Measurements from ENCODE around the gene NR2F2. TPM values are rescaled to one million over a fixed set of nuclear protein-coding genes. Genes with fewer than 3 reads are reported as not detected.

Gene NR2F2
- total RNA-seq, 4 donors from 2014 or later = 8.9 to 41.8 (median 20.1) TPM

DNA sequence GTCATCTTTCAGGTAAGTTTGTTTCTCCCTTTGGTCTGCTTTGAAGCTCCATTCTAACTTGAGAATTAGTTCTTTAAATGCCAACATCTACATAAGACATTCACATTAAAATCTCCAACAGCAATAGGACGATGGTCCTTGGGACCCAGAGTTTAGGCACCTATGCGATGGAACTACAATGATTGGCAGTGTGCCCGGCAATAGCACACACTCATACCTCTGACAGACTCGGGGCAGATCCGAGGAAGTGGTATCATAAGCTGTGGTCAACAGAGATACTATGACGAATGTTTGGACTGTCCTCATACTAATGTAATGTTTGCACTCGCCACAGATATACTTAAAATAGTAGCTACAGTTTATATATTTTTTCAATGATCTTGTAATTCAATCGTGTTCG is 34.2 kb upstream of the NR2F2 start:
- TF ChIP-seq, protein P1, sequence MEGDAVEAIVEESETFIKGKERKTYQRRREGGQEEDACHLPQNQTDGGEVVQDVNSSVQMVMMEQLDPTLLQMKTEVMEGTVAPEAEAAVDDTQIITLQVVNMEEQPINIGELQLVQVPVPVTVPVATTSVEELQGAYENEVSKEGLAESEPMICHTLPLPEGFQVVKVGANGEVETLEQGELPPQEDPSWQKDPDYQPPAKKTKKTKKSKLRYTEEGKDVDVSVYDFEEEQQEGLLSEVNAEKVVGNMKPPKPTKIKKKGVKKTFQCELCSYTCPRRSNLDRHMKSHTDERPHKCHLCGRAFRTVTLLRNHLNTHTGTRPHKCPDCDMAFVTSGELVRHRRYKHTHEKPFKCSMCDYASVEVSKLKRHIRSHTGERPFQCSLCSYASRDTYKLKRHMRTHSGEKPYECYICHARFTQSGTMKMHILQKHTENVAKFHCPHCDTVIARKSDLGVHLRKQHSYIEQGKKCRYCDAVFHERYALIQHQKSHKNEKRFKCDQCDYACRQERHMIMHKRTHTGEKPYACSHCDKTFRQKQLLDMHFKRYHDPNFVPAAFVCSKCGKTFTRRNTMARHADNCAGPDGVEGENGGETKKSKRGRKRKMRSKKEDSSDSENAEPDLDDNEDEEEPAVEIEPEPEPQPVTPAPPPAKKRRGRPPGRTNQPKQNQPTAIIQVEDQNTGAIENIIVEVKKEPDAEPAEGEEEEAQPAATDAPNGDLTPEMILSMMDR (IDR thresholded peaks at IDR 0.05) = no peak
- no peak for DNase-seq (ENCODE audit: low spot score)
- no peak for ATAC-seq (ENCODE audit: low FRiP score)

DNA sequence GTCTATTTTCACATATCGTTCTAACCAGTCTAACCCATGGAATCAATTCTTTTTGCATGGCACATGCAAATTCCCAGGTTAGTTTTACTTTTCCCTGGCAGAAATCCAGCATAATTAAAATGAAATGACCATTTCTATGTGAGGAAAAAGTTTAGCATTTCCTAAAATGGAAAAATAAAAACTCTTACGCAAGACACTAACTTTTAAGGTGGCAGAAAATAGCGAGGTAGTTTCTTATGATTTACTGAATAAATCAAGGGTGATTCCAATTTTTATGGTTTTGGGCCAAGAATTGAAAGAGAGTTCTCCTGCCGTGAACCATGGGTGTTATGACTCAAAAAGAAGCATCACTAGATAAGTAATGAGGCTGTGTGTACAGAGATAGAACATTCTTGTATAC is 32.7 kb upstream of the NR2F2 start:
- TF ChIP-seq, protein P1 (IDR thresholded peaks at IDR 0.05) = no peak
- DNase-seq (ENCODE audit: low spot score) (no peak), ATAC-seq (ENCODE audit: low FRiP score) (no peak)

DNA sequence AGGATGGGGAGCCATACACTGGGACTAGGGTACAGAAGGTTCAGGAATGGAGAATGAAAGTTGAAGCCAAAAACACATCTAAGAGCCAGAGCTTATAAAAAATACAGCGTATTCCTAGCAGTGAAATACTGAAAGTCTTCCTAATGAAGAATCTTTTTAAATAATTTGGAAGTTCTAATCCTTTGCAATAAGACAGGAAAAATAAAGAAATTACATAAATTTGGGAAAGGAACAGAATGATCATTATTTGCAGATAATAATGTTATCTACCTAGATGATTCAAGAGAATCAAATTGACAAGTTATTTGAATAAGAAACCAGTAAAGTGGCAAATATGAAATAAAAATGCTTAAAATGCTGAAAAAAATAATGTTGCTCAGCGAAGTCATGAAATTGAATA is 32.3 kb upstream of the NR2F2 start:
- TF ChIP-seq, protein P1 (IDR thresholded peaks at IDR 0.05) = no peak
- ATAC-seq (ENCODE audit: low FRiP score) = no peak
- DNase-seq (ENCODE audit: low spot score) = no peak

DNA sequence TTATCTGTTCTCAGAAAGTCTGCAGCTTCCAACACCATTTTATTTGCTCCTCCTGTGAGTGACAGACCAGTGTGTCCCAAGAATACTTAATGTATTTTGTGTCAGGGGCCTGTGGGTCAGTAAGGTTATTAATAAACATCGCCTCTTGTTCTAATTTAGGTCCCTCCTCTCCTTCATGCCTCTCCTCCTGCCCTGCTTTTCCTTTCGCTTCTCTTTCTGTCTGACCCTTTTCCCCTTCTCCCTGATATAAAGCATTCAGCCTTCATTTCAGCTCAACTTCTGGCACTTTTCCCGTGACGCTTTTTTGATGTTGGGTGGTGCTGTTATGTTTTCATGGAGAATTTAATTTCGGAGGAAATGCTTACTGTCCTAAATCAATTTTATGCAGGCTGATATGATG is 29.7 kb upstream of the NR2F2 start:
- TF ChIP-seq, protein P1 (IDR thresholded peaks at IDR 0.05) = no peak
- DNase-seq (ENCODE audit: low spot score) = no peak
- ATAC-seq (ENCODE audit: low FRiP score) = no peak

DNA sequence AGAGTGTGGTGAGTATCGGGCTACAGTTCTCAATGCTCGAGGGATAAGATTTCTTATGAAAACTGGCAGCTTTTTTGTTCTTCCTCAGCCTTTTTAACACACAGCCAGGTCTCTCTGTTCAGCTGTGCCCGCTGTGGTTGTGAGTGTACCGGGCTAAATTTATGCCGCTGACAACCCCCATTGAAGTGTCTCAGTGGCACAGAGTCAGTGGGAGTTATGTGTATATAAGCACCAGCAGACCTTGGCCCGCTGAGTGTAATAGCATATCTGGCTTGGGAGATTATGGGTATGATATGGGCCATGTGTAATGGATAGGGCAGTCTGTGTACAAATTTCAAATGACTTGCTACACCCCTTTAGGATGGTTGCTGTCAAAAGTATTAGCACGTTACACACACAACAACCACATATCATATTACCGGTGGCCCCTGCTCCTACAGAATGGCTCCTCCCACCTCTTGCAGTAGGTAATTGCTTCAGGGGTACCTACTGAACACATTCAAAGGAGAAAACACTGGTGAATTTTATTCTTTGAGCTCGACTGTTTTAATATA is 26.9 kb upstream of the NR2F2 start:
- no peak for DNase-seq (ENCODE audit: low spot score)
- no peak for ATAC-seq (ENCODE audit: low FRiP score)

DNA sequence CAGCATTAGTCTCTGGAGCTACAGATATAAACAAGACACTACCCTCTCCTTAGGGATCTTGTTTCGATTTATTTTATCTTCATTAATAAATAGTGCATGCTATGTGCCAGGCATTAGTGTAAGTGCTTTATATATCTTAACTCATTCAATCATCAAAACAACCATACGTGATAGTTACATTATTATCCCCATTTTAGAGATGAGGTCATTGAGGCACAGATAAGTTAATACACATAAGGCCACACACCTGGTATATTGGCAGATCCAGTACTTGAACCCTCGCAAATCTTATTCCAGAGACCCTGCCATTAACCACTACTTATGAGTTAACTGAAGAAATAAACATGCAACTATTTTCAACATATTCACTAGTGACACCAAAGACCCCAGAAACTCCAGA is 25.7 kb upstream of the NR2F2 start:
- DNase-seq (ENCODE audit: low spot score) (no peak), ATAC-seq (ENCODE audit: low FRiP score) (no peak)
- TF ChIP-seq, protein P1 (IDR thresholded peaks at IDR 0.05) = no peak

More for the DNA sequence above, 26.9 kb upstream of the NR2F2 start:
- TF ChIP-seq, protein P1 (IDR thresholded peaks at IDR 0.05) = no peak

DNA sequence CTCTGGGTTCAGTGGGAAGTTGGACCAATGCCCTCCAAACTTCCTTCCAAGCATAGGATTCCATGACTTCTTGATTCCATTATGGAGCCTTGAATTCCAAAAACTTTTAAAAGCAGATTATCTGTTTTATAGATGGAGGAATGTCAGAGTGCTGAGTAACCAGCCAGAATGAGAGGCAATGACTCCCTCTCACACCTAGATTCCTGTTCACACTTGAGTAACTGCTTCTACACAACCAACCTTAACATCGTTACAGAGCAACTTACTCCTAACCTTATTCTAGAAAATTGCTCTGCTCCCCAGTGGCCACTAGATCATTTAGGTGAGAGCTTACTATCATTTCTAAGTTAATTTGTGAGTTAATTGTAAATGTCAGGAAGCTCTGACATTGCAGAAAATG is 24.2 kb upstream of the NR2F2 start:
- TF ChIP-seq, protein P1 (IDR thresholded peaks at IDR 0.05) = no peak
- no peak for DNase-seq (ENCODE audit: low spot score)
- no peak for ATAC-seq (ENCODE audit: low FRiP score)
